OCI-LY7 (cell line): ENCODE measurements around the gene FAIM2.

Experiments
- EZH2phosphoT487 ChIP-seq: fragments of 200-600 bp; sonication (generic); IDR thresholded peaks from 2 replicates; pipeline ENCODE4 v1.6.1; 2018; ENCODE audit warnings: low read depth, borderline replicate concordance, mild to moderate bottlenecking, mixed run types, antibody characterized with exemption, low read length, moderate library complexity, mixed read lengths
- TF ChIP-seq, protein P1 (sequence below): fragments of 200-600 bp; sonication (generic); conservative IDR thresholded peaks from 2 replicates; pipeline ENCODE4 v1.5.1; 2014; ENCODE audit warnings: mild to moderate bottlenecking, antibody characterized with exemption, low read length, moderate library complexity, mixed read lengths

DNA sequence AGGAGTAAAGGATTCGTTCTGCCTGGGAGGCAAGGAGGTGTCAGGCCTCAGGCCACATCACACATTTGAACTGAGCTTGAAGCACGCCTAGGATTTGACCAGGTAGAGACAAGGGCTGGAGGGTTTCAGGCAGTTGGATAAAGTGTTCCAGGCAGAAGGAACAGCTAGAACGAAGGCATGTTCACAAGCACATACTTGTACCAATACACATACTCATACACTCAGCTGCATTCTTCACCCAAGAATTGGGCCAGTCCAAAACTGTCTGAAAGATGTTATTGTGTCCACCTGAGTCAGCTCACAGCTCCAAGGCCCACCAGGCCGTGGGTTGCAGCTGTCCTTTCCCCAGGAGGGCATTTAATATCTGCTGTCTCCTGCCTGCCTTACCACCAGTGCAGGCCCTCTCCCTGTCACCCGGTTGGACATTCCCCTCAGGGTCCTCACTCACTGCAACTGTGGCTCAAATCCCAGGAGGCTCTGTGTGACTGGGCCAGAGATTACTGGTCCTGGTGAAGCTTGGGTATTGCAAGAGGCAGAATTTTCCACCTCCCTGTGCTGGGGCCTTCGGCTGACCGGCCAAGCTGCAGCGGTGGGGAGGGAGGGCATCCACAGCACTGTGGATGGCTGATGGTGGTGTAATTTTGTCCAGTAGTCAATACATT, 34.1 kb upstream of the FAIM2 start:
- TF ChIP-seq, protein P1, sequence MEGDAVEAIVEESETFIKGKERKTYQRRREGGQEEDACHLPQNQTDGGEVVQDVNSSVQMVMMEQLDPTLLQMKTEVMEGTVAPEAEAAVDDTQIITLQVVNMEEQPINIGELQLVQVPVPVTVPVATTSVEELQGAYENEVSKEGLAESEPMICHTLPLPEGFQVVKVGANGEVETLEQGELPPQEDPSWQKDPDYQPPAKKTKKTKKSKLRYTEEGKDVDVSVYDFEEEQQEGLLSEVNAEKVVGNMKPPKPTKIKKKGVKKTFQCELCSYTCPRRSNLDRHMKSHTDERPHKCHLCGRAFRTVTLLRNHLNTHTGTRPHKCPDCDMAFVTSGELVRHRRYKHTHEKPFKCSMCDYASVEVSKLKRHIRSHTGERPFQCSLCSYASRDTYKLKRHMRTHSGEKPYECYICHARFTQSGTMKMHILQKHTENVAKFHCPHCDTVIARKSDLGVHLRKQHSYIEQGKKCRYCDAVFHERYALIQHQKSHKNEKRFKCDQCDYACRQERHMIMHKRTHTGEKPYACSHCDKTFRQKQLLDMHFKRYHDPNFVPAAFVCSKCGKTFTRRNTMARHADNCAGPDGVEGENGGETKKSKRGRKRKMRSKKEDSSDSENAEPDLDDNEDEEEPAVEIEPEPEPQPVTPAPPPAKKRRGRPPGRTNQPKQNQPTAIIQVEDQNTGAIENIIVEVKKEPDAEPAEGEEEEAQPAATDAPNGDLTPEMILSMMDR, result no peak
- no peak for TF ChIP-seq EZH2phosphoT487
